GM23338 (cell line): ENCODE results near the gene MARCHF10.
A peak's percentile ranks its signal among the peaks of the same experiment; 100 is the strongest.

ENCODE experiments used
- CREB1 ChIP-seq: fragments of 250-450 bp; sonication (Bioruptor Pico); IDR thresholded peaks from 2 replicates; pipeline ENCODE4 v1.5.0; 2020; ENCODE audit warnings: low read depth, mild to moderate bottlenecking, moderate library complexity
- CTCF ChIP-seq, 2 experiments: fragments of 200-600 bp in 1 of 2; sonication (generic) in 1 of 2; conservative IDR thresholded peaks; 2 replicates each; pipeline versions ENCODE4 v1.5.1 to v1.6.1; 2016 to 2017; ENCODE audit warnings: antibody characterized with exemption in 2 of 2, low read depth in 2 of 2, mild to moderate bottlenecking in 2 of 2, moderate library complexity in 1 of 2
- ETS1 ChIP-seq: IDR thresholded peaks from 2 replicates; pipeline ENCODE4 v1.6.1; 2016; ENCODE audit warnings: antibody characterized with exemption
- EZH2 ChIP-seq: fragments of 200-600 bp; sonication (generic); IDR thresholded peaks from one replicate; pipeline ENCODE4 v1.8.0; 2017; ENCODE audit warnings: antibody characterized with exemption, mild to moderate bottlenecking, low read depth; ENCODE audit not compliant: unreplicated experiment
- EZH2phosphoT487 ChIP-seq: fragments of 200-600 bp; sonication (generic); IDR thresholded peaks from one replicate; pipeline ENCODE4 v1.8.1; 2018; ENCODE audit warnings: antibody characterized with exemption; ENCODE audit not compliant: unreplicated experiment
- JUNB ChIP-seq: IDR thresholded peaks from one replicate; pipeline ENCODE4 v1.6.1; 2016; ENCODE audit warnings: antibody characterized with exemption; ENCODE audit not compliant: unreplicated experiment
- NANOG ChIP-seq: IDR thresholded peaks from 2 replicates; pipeline ENCODE4 v1.6.1; 2016; ENCODE audit warnings: antibody characterized with exemption, borderline replicate concordance
- POLR2AphosphoS5 ChIP-seq: IDR thresholded peaks from 2 replicates; pipeline ENCODE4 v1.6.1; 2016; ENCODE audit warnings: antibody characterized with exemption, low read depth
- REST ChIP-seq: IDR thresholded peaks from one replicate; pipeline ENCODE4 v1.6.1; 2018; ENCODE audit warnings: antibody characterized with exemption; ENCODE audit not compliant: unreplicated experiment
- STAT1 ChIP-seq: IDR thresholded peaks from one replicate; pipeline ENCODE4 v1.6.1; 2016; ENCODE audit warnings: antibody characterized with exemption; ENCODE audit not compliant: unreplicated experiment
- ZNF114 ChIP-seq: fragments of 250-450 bp; sonication (Bioruptor Pico); IDR thresholded peaks from 2 replicates; pipeline ENCODE4 v1.5.0; 2020; ENCODE audit warnings: mild to moderate bottlenecking, moderate library complexity
- ZNF331 ChIP-seq: fragments of 250-450 bp; sonication (Bioruptor Pico); IDR thresholded peaks from 2 replicates; pipeline ENCODE4 v1.5.0; 2020; ENCODE audit warnings: low read depth, mild to moderate bottlenecking, moderate library complexity

GRCh38 chr17:62693616-62694409, 114.3 kb downstream of the MARCHF10 start:
- TF ChIP-seq EZH2phosphoT487 (no peak), POLR2AphosphoS5 (no peak), CTCF (conservative IDR thresholded peaks at IDR 0.05; ENCODE audit: low read depth in 2 of 2) (peak in 1 of 2 experiments; percentile 23; a peak in 1 of 4 replicates), REST (no peak), EZH2 (no peak), ZNF331 (CRISPR knock-in tag) (no peak), CREB1 (CRISPR knock-in tag) (no peak), NANOG (no peak), STAT1 (no peak), ETS1 (no peak), JUNB (no peak), ZNF114 (no peak)
